Type B pancreatic cell (in vitro differentiated cells): Measurements from ENCODE around the gene TGM2. TPM values are rescaled to one million over a fixed set of nuclear protein-coding genes. Genes with fewer than 3 reads are reported as not detected.

ENCODE experiments used
- DNase-seq: peaks from one replicate; pipeline ENCODE4 v3.0.0; 2021; ENCODE audit warnings: mixed read lengths; ENCODE audit not compliant: unreplicated experiment; ENCODE audit errors: extremely low spot score
- H3K27ac Mint-ChIP-seq: 2 replicates; pipeline ENCODE4 v1.8.0; 2021; ENCODE audit warnings: mild to moderate bottlenecking, mixed read lengths
- H3K27me3 Mint-ChIP-seq: 2 replicates; pipeline ENCODE4 v1.8.0; 2021; ENCODE audit warnings: mixed read lengths
- H3K36me3 Mint-ChIP-seq: 2 replicates; pipeline ENCODE4 v1.8.0; 2021; ENCODE audit warnings: mixed read lengths
- H3K4me1 Mint-ChIP-seq: one replicate; pipeline ENCODE4 v1.8.0; 2021; ENCODE audit warnings: mixed read lengths; ENCODE audit not compliant: unreplicated experiment
- H3K4me3 Mint-ChIP-seq: 2 replicates; pipeline ENCODE4 v1.8.0; 2021; ENCODE audit warnings: mild to moderate bottlenecking, mixed read lengths
- H3K9me3 Mint-ChIP-seq: 2 replicates; pipeline ENCODE4 v1.8.0; 2021; ENCODE audit warnings: mixed read lengths
- total RNA-seq: library from RNA; stranded (reverse); gene quantifications from 2 replicates; pipeline ENCODE4 v1.2.1, GENCODE V29; 2021; ENCODE audit warnings: low replicate concordance
- TF ChIP-seq, protein P1 (sequence below): fragments of 200-600 bp; sonication (generic); conservative IDR thresholded peaks from 2 replicates; pipeline ENCODE4 v1.5.0; 2021; ENCODE audit warnings: antibody characterized with exemption, mild to moderate bottlenecking

TGM2 gene
- total RNA-seq, 1 donor from 2014 or later = 31.7 TPM

DNA sequence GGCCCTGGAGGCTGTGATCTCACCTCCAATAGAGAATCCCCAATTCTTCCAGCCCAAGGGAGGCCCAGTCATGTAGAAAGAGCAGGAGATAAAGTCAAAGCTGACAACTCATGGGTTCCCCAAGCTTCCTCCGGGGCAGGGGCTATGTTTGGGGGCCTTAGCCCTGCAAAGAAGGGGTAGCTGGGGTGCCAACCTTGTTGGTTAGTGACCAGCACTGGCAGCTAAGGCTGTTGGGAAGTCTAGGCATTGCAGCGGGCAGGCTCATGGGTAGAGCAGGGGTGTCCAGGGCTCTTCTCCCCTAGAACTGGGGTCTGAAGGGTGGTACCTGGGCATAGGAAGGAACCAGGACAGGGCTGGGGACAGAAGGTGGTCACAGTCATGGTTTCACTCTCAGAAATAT lies 36.4 kb downstream of the TGM2 start:
- TF ChIP-seq, protein P1, sequence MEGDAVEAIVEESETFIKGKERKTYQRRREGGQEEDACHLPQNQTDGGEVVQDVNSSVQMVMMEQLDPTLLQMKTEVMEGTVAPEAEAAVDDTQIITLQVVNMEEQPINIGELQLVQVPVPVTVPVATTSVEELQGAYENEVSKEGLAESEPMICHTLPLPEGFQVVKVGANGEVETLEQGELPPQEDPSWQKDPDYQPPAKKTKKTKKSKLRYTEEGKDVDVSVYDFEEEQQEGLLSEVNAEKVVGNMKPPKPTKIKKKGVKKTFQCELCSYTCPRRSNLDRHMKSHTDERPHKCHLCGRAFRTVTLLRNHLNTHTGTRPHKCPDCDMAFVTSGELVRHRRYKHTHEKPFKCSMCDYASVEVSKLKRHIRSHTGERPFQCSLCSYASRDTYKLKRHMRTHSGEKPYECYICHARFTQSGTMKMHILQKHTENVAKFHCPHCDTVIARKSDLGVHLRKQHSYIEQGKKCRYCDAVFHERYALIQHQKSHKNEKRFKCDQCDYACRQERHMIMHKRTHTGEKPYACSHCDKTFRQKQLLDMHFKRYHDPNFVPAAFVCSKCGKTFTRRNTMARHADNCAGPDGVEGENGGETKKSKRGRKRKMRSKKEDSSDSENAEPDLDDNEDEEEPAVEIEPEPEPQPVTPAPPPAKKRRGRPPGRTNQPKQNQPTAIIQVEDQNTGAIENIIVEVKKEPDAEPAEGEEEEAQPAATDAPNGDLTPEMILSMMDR = no peak
- H3K9me3 Mint-ChIP-seq = no peaks in the 10 kb centered on the region
- no peak overlapping the region for H3K27ac Mint-ChIP-seq
- peaks cover 33% of the 10 kb centered on the region for H3K4me1 Mint-ChIP-seq
- no peaks in the 10 kb centered on the region for H3K36me3 Mint-ChIP-seq
- H3K27me3 Mint-ChIP-seq = peaks cover 5% of the 10 kb centered on the region
- DNase-seq = no peak
- H3K4me3 Mint-ChIP-seq = no peak overlapping the region

GRCh38 chr20:38127920-38128528 lies 37.0 kb downstream of the TGM2 start:
- Mint-ChIP-seq H3K27ac (no peak overlapping the region), H3K4me3 (no peak overlapping the region), H3K9me3 (no peaks in the 10 kb centered on the region), H3K36me3 (no peaks in the 10 kb centered on the region), H3K4me1 (peaks cover 36% of the 10 kb centered on the region), H3K27me3 (peaks cover 5% of the 10 kb centered on the region)
- TF ChIP-seq, protein P1 = no peak
- no peak for DNase-seq

DNA sequence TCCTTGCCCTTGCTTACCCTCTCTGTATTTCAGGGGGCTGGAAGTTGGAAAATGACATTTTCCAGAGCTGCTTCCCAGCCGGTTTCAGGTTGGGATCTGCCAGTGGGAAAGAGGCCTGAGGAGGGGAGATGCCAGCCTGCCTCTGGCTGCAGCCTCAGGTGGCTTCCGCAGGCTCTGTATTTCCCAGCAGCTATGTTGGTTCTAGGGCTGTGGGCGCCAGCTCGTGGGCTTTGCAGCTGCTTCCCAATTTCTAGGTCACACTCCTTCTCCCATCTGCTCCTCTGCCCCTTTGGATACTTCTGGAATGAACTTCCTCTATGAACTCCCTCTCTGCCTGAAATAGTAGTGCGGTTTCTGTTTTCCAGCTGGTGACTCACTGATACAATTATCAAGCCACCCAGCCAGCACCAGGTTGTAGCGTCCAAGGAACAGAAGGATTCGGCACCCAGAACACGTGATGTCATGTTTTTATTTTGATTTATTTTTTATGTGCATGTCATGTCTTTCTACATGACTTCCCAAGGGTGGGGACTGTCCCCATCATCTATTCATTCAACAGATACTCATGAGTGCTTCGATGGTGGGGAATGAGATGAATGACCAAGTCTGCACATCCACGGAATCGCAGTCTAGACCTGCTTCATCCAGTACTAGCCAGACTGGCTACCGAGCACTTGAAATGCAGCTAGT lies 38.0 kb downstream of the TGM2 start:
- no peak for DNase-seq
- H3K27ac Mint-ChIP-seq = peak overlapping the region; percentile 24
- no peaks in the 10 kb centered on the region for H3K9me3 Mint-ChIP-seq
- H3K36me3 Mint-ChIP-seq = no peaks in the 10 kb centered on the region
- H3K4me1 Mint-ChIP-seq = peaks cover 35% of the 10 kb centered on the region
- TF ChIP-seq, protein P1 = no peak
- H3K4me3 Mint-ChIP-seq = no peak overlapping the region
- H3K27me3 Mint-ChIP-seq = peaks cover 5% of the 10 kb centered on the region

- Mint-ChIP-seq H3K4me3 (no peak overlapping the region), H3K27ac (no peak overlapping the region), H3K27me3 (peaks cover 1% of the 10 kb centered on the region), H3K4me1 (peaks cover 30% of the 10 kb centered on the region), H3K36me3 (no peaks in the 10 kb centered on the region), H3K9me3 (no peaks in the 10 kb centered on the region)
- peak; percentile 64 for DNase-seq
- TF ChIP-seq, protein P1 = no peak
Observed at GRCh38 chr20:38126146-38126921, 38.7 kb downstream of the TGM2 start.

GRCh38 chr20:38125157-38126056 lies 39.7 kb downstream of the TGM2 start:
- TF ChIP-seq, protein P1 = no peak
- DNase-seq = peak; percentile 67
- H3K27ac Mint-ChIP-seq = no peak overlapping the region
- H3K36me3 Mint-ChIP-seq = no peaks in the 10 kb centered on the region
- H3K9me3 Mint-ChIP-seq = no peaks in the 10 kb centered on the region
- H3K4me3 Mint-ChIP-seq = no peak overlapping the region
- H3K27me3 Mint-ChIP-seq = no peaks in the 10 kb centered on the region
- peaks cover 22% of the 10 kb centered on the region for H3K4me1 Mint-ChIP-seq
